ENCODE data around the gene FBLN1.
A peak's percentile ranks its signal among the peaks of the same experiment; 100 is the strongest.

The FBLN1 gene

GRCh38 chr22:45502215-45503049, at the start of gene FBLN1:
Gene FBLN1 (plus strand): TSS chr22:45502883. CDS start chr22:45502986, 103 bp downstream.
- H3K27ac ChIP-seq: peak within 1 kb of the TSS; percentile 95
- H3K4me3 ChIP-seq (ENCODE audit: low read depth, low read length): peak within 1 kb of the TSS; percentile 81
- no peaks in the 10 kb centered on the region for H3K36me3 ChIP-seq (ENCODE audit: control insufficient read depth, insufficient read depth, low read length)
- H3K4me2 ChIP-seq (ENCODE audit: low read length): peak within 1 kb of the TSS; percentile 91
- TF ChIP-seq CTCF (IDR thresholded peaks at IDR 0.05): peak; percentile 17
- H3K4me1 ChIP-seq: peaks cover 13% of the 10 kb centered on the region
- H3K9me3 ChIP-seq (ENCODE audit: control insufficient read depth, low read length): no peaks in the 10 kb centered on the region
- H3K27me3 ChIP-seq (ENCODE audit: control insufficient read depth, insufficient read depth, low read length): no peaks in the 10 kb centered on the region
- H3K79me2 ChIP-seq: peaks cover 11% of the 10 kb centered on the region
- peak within 1 kb of the TSS; percentile 93 for H3K9ac ChIP-seq
- H2AFZ ChIP-seq: peak within 1 kb of the TSS; percentile 72

DNA sequence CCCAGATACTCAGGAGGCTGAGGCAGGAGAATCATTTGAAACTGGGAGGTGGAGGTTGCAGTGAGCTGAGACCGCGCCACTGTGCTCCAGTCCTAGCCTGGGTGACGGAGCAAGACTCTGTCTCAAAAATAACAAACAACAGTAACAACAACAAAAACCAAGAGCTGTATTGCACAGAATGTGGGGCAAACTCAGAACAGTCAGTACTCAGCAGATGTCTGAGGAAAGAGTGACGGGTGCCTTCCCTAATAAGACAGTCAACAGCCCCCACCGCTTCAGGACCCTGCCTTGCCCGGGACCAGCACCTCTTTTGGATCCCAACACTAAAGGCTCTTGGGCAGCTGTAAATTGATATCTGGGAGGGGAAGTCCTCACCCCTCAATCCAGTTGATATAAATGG, 48.9 kb upstream of the FBLN1 start:
- H2AFZ ChIP-seq: peak overlapping the region; percentile 51
- H3K4me1 ChIP-seq: peaks cover 31% of the 10 kb centered on the region
- no peaks in the 10 kb centered on the region for H3K79me2 ChIP-seq
- no peak overlapping the region for H3K4me3 ChIP-seq (ENCODE audit: low read depth, low read length)
- H3K27me3 ChIP-seq (ENCODE audit: control insufficient read depth, insufficient read depth, low read length): no peaks in the 10 kb centered on the region
- no peaks in the 10 kb centered on the region for H3K36me3 ChIP-seq (ENCODE audit: control insufficient read depth, insufficient read depth, low read length)
- H3K27ac ChIP-seq: peak overlapping the region; percentile 93
- no peak for TF ChIP-seq CTCF (IDR thresholded peaks at IDR 0.05)
- no peak overlapping the region for H3K4me2 ChIP-seq (ENCODE audit: low read length)
- no peak overlapping the region for H3K9ac ChIP-seq
- H3K9me3 ChIP-seq (ENCODE audit: control insufficient read depth, low read length): no peaks in the 10 kb centered on the region

DNA sequence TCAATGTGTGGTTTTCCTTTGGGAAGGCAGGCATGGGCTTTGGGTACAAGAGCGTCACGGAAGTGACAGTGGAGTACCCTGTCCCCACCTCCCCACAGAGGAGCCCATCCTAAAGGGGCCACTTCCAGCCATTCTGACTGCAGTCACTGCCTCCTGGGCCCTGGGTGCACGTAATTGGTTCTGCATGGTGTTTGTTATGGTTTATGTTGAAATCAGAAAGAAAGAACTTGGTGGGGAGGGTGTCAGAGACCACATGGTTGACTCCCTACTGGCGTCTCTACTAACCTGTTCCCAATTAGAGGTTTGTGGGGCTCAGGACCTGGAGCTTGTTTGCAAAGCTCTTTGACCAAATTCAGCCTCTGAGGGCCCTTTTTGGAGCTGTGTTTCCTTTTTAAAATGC, 48.4 kb upstream of the FBLN1 start:
- H3K36me3 ChIP-seq (ENCODE audit: control insufficient read depth, insufficient read depth, low read length): no peaks in the 10 kb centered on the region

GRCh38 chr22:45455212-45455611, 47.5 kb upstream of the FBLN1 start:
- no peak overlapping the region for H3K4me2 ChIP-seq (ENCODE audit: low read length)
- TF ChIP-seq CTCF (IDR thresholded peaks at IDR 0.05): no peak
- H3K9ac ChIP-seq: no peak overlapping the region
- H3K4me1 ChIP-seq: peaks cover 31% of the 10 kb centered on the region
- no peak overlapping the region for H3K27ac ChIP-seq
- H3K36me3 ChIP-seq (ENCODE audit: control insufficient read depth, insufficient read depth, low read length): no peaks in the 10 kb centered on the region
- H3K79me2 ChIP-seq: no peaks in the 10 kb centered on the region
- H3K9me3 ChIP-seq (ENCODE audit: control insufficient read depth, low read length): no peaks in the 10 kb centered on the region
- H3K4me3 ChIP-seq (ENCODE audit: low read depth, low read length): no peak overlapping the region
- H3K27me3 ChIP-seq (ENCODE audit: control insufficient read depth, insufficient read depth, low read length): no peaks in the 10 kb centered on the region
- no peak overlapping the region for H2AFZ ChIP-seq

More for the DNA sequence above, 48.4 kb upstream of the FBLN1 start:
- no peak overlapping the region for H3K4me3 ChIP-seq (ENCODE audit: low read depth, low read length)
- H3K4me1 ChIP-seq: peaks cover 31% of the 10 kb centered on the region
- no peak overlapping the region for H3K4me2 ChIP-seq (ENCODE audit: low read length)
- no peaks in the 10 kb centered on the region for H3K27me3 ChIP-seq (ENCODE audit: control insufficient read depth, insufficient read depth, low read length)
- TF ChIP-seq CTCF (IDR thresholded peaks at IDR 0.05): no peak
- no peak overlapping the region for H3K9ac ChIP-seq
- peak overlapping the region; percentile 93 for H3K27ac ChIP-seq
- H3K9me3 ChIP-seq (ENCODE audit: control insufficient read depth, low read length): no peaks in the 10 kb centered on the region
- peak overlapping the region; percentile 51 for H2AFZ ChIP-seq
- H3K79me2 ChIP-seq: no peaks in the 10 kb centered on the region

DNA sequence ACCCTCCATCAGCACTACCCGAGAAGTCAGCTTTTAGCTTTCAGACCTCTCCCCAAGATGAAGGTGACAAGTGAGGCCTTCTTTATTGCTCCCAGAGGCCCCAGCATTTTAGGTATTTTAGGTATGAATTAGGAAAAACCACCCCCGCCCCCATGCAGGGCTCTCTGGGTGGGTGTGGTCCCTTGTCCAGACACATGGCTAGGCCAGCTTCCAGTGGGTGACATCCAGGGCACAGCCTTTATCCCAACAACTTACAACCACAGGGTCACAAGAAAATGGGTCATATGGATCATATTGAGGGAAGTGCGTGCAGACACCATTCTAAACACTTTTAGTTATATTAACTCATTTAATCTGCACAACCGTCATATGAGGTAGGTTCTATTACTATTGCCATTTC, 47.1 kb upstream of the FBLN1 start:
- Histone ChIP-seq H3K27me3 (ENCODE audit: control insufficient read depth, insufficient read depth, low read length) (no peaks in the 10 kb centered on the region), H3K36me3 (ENCODE audit: control insufficient read depth, insufficient read depth, low read length) (no peaks in the 10 kb centered on the region), H3K27ac (no peak overlapping the region), H3K4me3 (ENCODE audit: low read depth, low read length) (no peak overlapping the region), H3K9me3 (ENCODE audit: control insufficient read depth, low read length) (no peaks in the 10 kb centered on the region), H3K4me2 (ENCODE audit: low read length) (no peak overlapping the region), H3K9ac (no peak overlapping the region), H3K4me1 (peaks cover 31% of the 10 kb centered on the region), H3K79me2 (no peaks in the 10 kb centered on the region), H2AFZ (no peak overlapping the region)
- no peak for TF ChIP-seq CTCF (IDR thresholded peaks at IDR 0.05)
